Anterior cingulate cortex (tissue), 58 donors: ENCODE results near the gene CENPS.
A peak's percentile ranks its signal among the peaks of the same experiment; 100 is the strongest.

Source experiments
- DNase-seq, 58 donors: peaks; one replicate each; lab custom pipeline; 2025; lab: John Stamatoyannopoulos, UW

CENPS gene

GRCh38 chr1:10484521-10484920 lies 54.3 kb downstream of the CENPS start:
- no peak for DNase-seq

- no peak for DNase-seq
Observed at GRCh38 chr1:10489291-10490055, 59.2 kb downstream of the CENPS start.

- peak in 1 of 58 donors; percentile 3 for DNase-seq
Observed at GRCh38 chr1:10490286-10490970, 60.2 kb downstream of the CENPS start.
